Stimulated activated CD8-positive, alpha-beta memory T cell treated with anti-CD3 and anti-CD28 coated beads, Interleukin-12 subunit alpha, Interleukin-12 subunit beta, amount 100 ng/mL, for 4 hours (primary cell): ENCODE results near the gene CACUL1.
A peak's percentile ranks its signal among the peaks of the same experiment; 100 is the strongest.
"Not testable (repeated sequence)": the region's sequence is repeated elsewhere in the genome, so short reads cannot be mapped to it uniquely, and the experiment has no call there.

Experiments
- DNase-seq: peaks from one replicate; pipeline ENCODE4 v3.0.0-alpha.2; 2020; ENCODE audit warnings: low read depth

Gene CACUL1

GRCh38 chr10:118768041-118768919 is 13.5 kb upstream of the CACUL1 start:
- DNase-seq, result no peak

- DNase-seq, result no peak
Measured at GRCh38 chr10:118767297-118768040, 12.7 kb upstream of the CACUL1 start.

DNA sequence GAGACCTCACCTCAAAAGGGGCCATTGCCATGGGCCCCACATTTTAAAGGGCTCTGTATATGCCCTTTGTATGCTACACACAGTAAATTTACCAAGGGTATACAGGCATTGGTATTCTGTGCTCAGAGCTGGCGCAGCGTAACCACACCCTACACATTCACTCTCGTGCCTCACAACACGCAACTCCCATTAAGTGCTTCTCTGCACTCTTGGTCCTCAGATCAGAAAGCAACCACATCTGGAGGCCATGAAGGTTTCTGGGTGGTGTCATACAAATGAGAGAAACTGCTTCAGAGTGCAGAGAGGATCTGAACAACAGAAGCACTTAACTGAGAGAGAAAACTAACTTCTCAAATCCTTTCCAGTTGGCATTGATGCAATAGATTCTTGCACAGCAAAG is 9.4 kb upstream of the CACUL1 start:
- no peak for DNase-seq

GRCh38 chr10:118763202-118763988 is 8.6 kb upstream of the CACUL1 start:
- DNase-seq, result no peak

DNA sequence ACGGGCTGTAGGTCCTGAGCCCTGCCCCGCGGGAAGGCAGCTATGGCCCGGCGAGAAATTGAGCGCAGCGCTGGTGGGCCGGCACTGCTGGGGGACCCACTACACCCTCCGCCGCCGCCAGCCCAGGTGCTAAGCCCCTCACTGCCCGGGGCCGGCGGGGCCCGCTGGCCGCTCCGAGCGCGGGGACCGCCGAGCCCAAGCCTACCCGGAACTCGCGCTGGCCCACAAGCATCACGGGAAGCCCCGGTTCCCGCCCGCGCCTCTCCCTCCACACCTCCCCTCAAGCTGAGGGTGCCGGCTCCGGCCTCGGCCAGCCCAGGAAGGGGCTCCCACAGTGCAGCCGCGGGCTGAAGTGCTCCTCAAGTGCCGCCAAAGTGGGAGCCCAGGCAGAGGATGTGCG is 5.5 kb upstream of the CACUL1 start:
- DNase-seq, result no peak

- no peak for DNase-seq
Measured at GRCh38 chr10:118758449-118758848, 3.7 kb upstream of the CACUL1 start.

- DNase-seq, result peak; percentile 22
Measured at GRCh38 chr10:118754229-118754555, 578 bp downstream of the CACUL1 start.

GRCh38 chr10:118753331-118754228 is 1.2 kb downstream of the CACUL1 start:
- no peak for DNase-seq

GRCh38 chr10:118752409-118752808 is 2.4 kb downstream of the CACUL1 start:
- no peak for DNase-seq

- no peak for DNase-seq
Measured at GRCh38 chr10:118751265-118751664, 3.5 kb downstream of the CACUL1 start.

- DNase-seq, result no peak
Measured at GRCh38 chr10:118748041-118748440, 6.7 kb downstream of the CACUL1 start.

DNA sequence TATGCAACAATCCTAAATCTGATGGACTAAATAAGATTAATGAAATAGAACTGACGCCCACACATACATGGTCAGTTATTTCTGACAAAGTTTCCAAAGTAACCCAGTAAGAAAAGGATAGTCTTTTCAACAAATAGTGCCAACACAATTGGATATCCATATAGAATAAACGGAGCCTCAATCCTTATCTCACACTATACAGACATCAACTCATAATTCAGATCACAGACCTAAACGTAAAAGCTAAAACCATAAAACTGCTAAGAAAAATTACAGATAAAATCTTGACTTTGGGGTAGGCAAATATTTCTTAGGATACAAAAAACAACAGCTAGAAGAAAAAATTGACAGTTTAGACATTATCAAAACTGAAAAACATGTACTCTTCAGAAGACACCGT is 8.5 kb downstream of the CACUL1 start:
- DNase-seq, result no peak

- no peak for DNase-seq
Measured at GRCh38 chr10:118745056-118745455, 9.7 kb downstream of the CACUL1 start.

- not testable (repeated sequence) for DNase-seq
Measured at GRCh38 chr10:118744346-118744918, 10.3 kb downstream of the CACUL1 start.

- no peak for DNase-seq
Measured at GRCh38 chr10:118742782-118743181, 12.0 kb downstream of the CACUL1 start.

DNA sequence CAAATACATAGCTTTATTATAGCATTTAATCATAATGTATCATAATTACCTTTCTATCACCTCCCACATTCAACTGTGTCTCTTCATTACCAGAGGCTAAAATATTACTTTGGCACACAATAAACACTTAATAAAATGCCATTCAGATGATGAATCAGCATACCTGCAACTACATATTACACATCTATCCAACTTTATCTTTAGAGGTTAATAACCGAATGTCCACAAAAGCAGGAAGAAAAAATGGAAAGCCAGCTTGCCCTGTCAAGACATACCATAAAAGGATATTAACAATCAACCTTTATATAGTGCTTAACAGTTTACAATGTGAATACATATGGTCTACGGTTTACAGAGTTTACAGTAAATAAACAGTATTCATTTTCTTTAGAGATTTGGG is 12.7 kb downstream of the CACUL1 start:
- no peak for DNase-seq

GRCh38 chr10:118738406-118738805 is 16.4 kb downstream of the CACUL1 start:
- no peak for DNase-seq

- DNase-seq, result no peak
Measured at GRCh38 chr10:118737603-118738302, 17.0 kb downstream of the CACUL1 start.

- no peak for DNase-seq
Measured at GRCh38 chr10:118735294-118735693, 19.5 kb downstream of the CACUL1 start.

GRCh38 chr10:118734475-118734874 is 20.3 kb downstream of the CACUL1 start:
- DNase-seq, result no peak
